HL-60 (cell line): ENCODE data around the gene LRRC52.

Source experiments
- GABPA ChIP-seq: IDR thresholded peaks from 2 replicates; pipeline ENCODE4 v1.6.1; 2012; ENCODE audit warnings: low read depth
- POLR2AphosphoS5 ChIP-seq: IDR thresholded peaks from 2 replicates; pipeline ENCODE4 v1.6.1; 2012; ENCODE audit warnings: low read depth
- TF ChIP-seq, protein P1 (sequence below): IDR thresholded peaks from one replicate; pipeline ENCODE4 v1.5.1; 2011; ENCODE audit warnings: low read length, control low read depth, inconsistent platforms; ENCODE audit not compliant: insufficient read depth

DNA sequence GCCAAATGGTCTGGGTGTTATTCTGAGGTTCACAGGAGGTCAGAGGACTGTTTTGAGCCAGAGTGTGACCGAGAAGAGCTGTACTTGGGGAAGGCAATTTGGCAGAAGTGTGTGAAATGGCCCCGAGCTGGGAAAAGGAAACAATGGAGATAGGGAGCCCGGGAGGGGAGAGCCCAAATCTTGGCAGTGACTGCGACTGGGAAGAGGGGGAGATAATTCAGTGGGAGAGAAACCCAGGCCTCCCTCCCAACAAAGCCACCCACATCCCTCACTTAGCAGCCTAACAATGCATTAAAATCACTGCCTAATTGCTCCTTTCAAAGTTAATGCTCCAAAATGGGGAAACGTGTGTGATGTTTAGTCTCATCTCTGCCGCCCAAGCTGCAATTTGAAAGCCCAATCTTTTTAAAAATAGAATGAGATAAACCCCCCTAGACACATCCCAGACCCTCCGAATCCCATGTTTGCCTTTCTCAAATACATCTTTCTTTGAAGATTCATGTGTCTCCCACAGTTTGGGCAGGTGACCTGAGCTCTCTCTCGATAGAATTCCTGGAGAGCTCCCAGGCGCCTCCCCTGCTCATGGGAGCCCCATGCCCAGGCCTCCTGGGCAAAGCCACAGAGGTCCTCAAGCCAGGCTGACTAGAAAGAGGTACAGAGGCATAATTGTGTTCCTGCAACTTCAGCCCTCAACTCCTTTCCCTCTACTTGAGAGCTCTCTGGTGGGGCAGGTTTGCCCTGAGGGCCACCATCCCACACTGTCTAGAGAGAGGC lies 17.3 kb downstream of the LRRC52 start:
- TF ChIP-seq, protein P1, sequence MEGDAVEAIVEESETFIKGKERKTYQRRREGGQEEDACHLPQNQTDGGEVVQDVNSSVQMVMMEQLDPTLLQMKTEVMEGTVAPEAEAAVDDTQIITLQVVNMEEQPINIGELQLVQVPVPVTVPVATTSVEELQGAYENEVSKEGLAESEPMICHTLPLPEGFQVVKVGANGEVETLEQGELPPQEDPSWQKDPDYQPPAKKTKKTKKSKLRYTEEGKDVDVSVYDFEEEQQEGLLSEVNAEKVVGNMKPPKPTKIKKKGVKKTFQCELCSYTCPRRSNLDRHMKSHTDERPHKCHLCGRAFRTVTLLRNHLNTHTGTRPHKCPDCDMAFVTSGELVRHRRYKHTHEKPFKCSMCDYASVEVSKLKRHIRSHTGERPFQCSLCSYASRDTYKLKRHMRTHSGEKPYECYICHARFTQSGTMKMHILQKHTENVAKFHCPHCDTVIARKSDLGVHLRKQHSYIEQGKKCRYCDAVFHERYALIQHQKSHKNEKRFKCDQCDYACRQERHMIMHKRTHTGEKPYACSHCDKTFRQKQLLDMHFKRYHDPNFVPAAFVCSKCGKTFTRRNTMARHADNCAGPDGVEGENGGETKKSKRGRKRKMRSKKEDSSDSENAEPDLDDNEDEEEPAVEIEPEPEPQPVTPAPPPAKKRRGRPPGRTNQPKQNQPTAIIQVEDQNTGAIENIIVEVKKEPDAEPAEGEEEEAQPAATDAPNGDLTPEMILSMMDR = no peak
- no peak for TF ChIP-seq GABPA
- TF ChIP-seq POLR2AphosphoS5 = no peak
